ENCODE results near the gene DEPDC5.

DEPDC5 gene

DNA sequence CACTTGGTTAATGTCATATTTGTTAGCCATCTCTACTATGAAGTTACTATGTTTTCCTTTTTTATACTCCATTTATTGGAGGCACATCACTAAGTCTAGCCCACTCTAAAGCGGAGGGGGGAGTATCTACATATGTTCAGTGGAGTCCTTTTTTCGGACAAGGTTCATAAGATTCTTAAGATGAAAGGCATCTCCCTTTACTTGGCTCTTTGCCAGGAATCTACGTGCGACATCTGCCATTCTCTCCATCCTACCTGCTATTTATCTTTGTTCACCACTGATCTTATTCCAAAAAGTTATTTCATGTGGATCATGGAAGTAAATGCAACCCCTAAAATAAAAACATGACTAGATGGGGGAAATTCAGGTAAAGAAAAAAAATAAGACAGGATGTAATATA lies 113.1 kb downstream of the DEPDC5 start:
- POLR2A ChIA-PET: no interaction called here
- CTCF ChIA-PET: no interaction called here
- no peak for DNase-seq (ENCODE audit: extremely low spot score)
- TF ChIP-seq, protein P1, sequence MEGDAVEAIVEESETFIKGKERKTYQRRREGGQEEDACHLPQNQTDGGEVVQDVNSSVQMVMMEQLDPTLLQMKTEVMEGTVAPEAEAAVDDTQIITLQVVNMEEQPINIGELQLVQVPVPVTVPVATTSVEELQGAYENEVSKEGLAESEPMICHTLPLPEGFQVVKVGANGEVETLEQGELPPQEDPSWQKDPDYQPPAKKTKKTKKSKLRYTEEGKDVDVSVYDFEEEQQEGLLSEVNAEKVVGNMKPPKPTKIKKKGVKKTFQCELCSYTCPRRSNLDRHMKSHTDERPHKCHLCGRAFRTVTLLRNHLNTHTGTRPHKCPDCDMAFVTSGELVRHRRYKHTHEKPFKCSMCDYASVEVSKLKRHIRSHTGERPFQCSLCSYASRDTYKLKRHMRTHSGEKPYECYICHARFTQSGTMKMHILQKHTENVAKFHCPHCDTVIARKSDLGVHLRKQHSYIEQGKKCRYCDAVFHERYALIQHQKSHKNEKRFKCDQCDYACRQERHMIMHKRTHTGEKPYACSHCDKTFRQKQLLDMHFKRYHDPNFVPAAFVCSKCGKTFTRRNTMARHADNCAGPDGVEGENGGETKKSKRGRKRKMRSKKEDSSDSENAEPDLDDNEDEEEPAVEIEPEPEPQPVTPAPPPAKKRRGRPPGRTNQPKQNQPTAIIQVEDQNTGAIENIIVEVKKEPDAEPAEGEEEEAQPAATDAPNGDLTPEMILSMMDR (IDR thresholded peaks at IDR 0.05; ENCODE audit: control extremely low read depth, extremely low read depth, low read depth, missing control alignments): no peak

DNA sequence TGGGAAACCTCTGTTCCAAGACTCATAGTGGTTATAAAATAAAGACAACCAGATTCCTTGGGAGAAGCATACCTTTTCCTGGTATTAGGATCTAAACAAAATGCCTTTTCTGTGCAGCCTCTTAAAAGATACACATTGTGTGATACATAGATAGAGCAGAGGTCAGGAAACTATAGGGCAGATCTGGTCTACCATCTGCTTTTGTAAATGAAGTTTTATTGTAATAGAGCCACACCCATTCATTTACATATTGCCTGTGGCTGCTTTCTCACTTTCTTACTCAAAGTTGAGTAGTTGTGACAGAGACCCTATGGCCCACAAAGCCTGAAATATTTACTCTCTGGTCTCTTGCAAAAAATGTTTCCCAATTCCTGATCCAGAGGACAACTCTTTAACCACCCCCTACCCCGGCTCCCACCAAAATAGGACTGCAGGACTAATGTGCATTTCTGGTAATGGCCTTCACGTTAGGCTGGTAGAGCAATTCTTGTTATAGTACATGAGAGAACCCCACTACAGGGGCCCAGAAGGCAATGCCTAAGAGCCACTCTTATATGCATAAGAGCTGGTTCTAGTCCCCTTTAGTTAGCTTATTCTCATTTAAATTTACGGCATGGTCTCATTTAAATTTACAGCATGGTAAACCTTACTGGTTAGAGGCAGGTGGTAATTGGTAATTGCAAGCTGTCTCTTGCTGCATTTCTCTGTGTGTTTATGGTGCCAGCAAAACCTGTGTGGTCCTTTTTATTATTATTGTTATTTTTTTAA lies 113.8 kb downstream of the DEPDC5 start:
- POLR2A ChIA-PET: no interaction called here
- CTCF ChIA-PET: no interaction called here
- TF ChIP-seq, protein P1 (IDR thresholded peaks at IDR 0.05; ENCODE audit: control extremely low read depth, extremely low read depth, low read depth, missing control alignments): no peak
- DNase-seq (ENCODE audit: extremely low spot score): no peak

DNA sequence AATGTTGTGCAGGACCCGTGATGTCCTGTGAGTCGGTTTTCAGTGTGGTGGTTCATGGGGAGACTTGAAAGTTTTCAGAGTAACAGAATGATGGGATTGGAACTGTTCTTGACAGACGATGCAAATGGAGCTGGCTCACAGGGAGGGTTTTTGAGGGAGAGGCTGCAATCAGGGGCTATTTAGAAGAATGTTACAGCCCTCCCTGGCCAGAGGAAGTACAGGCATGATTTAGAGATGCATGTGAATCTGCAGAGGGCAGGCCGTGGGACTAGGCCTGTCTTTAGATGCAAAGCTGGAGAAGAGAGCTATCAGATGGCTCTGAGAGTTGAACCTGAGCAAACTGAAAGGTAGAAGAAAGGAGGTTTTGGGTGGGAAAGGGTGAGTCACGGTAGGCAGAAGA lies 115.9 kb downstream of the DEPDC5 start:
- POLR2A ChIA-PET: no interaction called here
- CTCF ChIA-PET: interaction anchor here (1.3 kb wide), 1 partner anchor 8 kb away, joined by 3 read pairs; no protein-coding TSS in a partner anchor
- no peak for DNase-seq (ENCODE audit: extremely low spot score)
- TF ChIP-seq, protein P1 (IDR thresholded peaks at IDR 0.05; ENCODE audit: control extremely low read depth, extremely low read depth, low read depth, missing control alignments): no peak

DNA sequence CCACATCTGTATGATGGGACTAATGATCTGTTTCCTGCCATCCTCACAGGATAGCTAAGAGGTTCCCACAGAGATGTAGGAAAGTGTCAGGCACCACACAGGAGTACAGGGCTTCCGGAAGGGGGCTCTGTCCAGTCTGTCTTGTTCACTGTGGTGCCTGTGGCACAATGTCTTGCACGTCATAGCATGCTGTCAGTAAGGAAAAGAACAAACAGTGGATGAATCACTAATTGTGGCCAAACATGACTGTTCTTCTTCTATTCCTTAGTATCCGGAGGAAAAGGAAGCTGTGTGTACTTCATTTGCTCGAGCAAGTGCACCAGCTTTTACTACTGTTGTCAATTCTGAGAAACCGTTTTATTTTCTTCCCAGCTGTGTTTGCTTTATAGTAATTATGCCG lies 117.1 kb downstream of the DEPDC5 start:
- CTCF ChIA-PET: interaction anchor here (1.3 to 1.4 kb wide), 2 partner anchors 9 to 77 kb away, joined by 3 read pairs; no protein-coding TSS in a partner anchor
- no peak for DNase-seq (ENCODE audit: extremely low spot score)

DNA sequence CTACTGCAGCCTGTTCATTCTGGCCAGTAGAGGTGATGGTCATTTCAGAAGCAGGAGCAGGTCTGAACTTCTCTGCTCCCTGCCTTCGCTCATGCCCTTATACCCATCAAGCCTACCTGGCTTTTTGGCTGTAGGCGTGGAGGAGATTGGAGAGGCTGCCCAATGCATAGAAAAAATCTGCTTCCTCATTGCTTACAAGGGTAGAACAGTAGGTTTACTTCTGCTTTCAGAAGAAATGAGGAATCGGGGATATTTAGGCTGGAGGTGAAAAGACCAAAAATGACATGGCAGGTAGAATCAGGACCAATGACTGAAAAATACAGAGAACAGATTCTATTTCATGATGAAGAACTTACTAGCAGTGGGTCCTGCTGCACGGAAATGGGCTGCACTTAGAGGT lies 117.7 kb downstream of the DEPDC5 start:
- ChIA-PET CTCF (interaction anchor here (1.4 kb wide), 1 partner anchor 76 kb away, joined by 3 read pairs; no protein-coding TSS in a partner anchor), POLR2A (no interaction called here)
- no peak for DNase-seq (ENCODE audit: extremely low spot score)
- TF ChIP-seq, protein P1 (IDR thresholded peaks at IDR 0.05; ENCODE audit: control extremely low read depth, extremely low read depth, low read depth, missing control alignments): no peak

More for the DNA sequence above, 117.1 kb downstream of the DEPDC5 start:
- TF ChIP-seq, protein P1 (IDR thresholded peaks at IDR 0.05; ENCODE audit: control extremely low read depth, extremely low read depth, low read depth, missing control alignments): no peak
- POLR2A ChIA-PET: no interaction called here

DNA sequence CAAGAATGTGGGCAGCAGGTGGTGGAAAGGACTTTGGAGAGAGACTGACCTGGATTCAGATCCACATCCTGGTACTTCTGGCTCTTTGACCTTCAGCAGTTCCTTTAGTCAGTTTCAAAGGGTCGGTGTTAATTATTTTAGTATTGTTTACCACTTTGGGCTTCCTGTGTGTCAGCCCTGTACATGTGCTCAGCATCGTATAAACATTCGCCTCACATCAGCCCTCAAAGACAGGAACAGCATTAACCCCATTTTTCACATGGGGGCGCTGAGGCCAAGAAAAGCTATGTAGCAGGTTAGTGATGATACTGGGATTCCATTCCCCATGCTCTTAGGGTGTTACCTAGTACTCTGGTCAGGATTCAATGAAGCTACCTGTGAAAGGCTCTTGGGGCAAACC lies 118.4 kb downstream of the DEPDC5 start:
- CTCF ChIA-PET: interaction anchor here (0.6 to 1.5 kb wide), 3 partner anchors 9 to 15 kb away, joined by 3 to 8 read pairs (median 4); no protein-coding TSS in a partner anchor
- POLR2A ChIA-PET: interaction anchor here (0.6 kb wide), 1 partner anchor 28 kb away, joined by 5 read pairs; no protein-coding TSS in a partner anchor
- TF ChIP-seq, protein P1 (IDR thresholded peaks at IDR 0.05; ENCODE audit: control extremely low read depth, extremely low read depth, low read depth, missing control alignments): no peak
- DNase-seq (ENCODE audit: extremely low spot score): no peak
